Measurements from ENCODE around the gene PSMC1.

DNA sequence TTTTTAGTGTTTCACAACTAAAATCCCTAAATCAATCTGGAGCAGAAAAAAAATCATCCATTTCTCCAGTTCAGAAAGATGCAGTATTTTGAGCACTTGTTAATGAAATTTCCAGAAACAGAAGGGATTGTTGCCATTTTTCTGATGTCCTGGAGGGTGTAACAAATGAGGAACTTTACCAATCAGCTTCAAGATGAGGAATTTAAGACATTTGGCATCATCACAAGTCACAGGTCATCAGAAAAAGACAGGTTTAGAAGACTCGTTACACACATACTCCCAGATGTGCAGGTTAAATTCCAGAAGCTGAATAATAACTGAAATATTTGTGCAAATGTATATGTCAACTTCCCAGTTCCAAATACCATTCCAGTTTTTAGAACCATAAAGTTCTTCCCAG, 482 bp upstream of the PSMC1 start:
- TF ChIP-seq, protein P1, sequence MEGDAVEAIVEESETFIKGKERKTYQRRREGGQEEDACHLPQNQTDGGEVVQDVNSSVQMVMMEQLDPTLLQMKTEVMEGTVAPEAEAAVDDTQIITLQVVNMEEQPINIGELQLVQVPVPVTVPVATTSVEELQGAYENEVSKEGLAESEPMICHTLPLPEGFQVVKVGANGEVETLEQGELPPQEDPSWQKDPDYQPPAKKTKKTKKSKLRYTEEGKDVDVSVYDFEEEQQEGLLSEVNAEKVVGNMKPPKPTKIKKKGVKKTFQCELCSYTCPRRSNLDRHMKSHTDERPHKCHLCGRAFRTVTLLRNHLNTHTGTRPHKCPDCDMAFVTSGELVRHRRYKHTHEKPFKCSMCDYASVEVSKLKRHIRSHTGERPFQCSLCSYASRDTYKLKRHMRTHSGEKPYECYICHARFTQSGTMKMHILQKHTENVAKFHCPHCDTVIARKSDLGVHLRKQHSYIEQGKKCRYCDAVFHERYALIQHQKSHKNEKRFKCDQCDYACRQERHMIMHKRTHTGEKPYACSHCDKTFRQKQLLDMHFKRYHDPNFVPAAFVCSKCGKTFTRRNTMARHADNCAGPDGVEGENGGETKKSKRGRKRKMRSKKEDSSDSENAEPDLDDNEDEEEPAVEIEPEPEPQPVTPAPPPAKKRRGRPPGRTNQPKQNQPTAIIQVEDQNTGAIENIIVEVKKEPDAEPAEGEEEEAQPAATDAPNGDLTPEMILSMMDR (IDR thresholded peaks at IDR 0.05) = no peak
- TF ChIP-seq POLR2A (IDR thresholded peaks at IDR 0.05) = no peak
